Liver (tissue), 9 donors: ENCODE measurements around the gene DKK2. TPM values are rescaled to one million over a fixed set of nuclear protein-coding genes. Genes with fewer than 3 reads are reported as not detected.

Source experiments
- DNase-seq: peaks from one replicate; pipeline ENCODE4 v3.0.0-alpha.2; 2017; ENCODE audit warnings: low spot score
- H3K27ac ChIP-seq, 2 donors: one replicate each; pipeline ENCODE4 v1.7.0; 2013; ENCODE audit warnings: inconsistent platforms in 2 of 2, low read length in 2 of 2, control low read depth in 1 of 2, low read depth in 1 of 2, mild to moderate bottlenecking in 1 of 2
- H3K27me3 ChIP-seq, 4 donors: one replicate each; pipeline versions ENCODE4 v1.6.1 to v1.7.0; 2013; ENCODE audit warnings: low read length in 3 of 4, inconsistent platforms in 1 of 4, mild to moderate bottlenecking in 1 of 4, moderate library complexity in 1 of 4; ENCODE audit not compliant: control insufficient read depth in 4 of 4, insufficient read depth in 4 of 4
- H3K36me3 ChIP-seq, 4 donors: one replicate each; pipeline versions ENCODE4 v1.6.1 to v1.7.0; 2013; ENCODE audit warnings: low read length in 3 of 4, mild to moderate bottlenecking in 3 of 4, low read depth in 1 of 4, moderate library complexity in 1 of 4; ENCODE audit not compliant: control insufficient read depth in 4 of 4, insufficient read depth in 3 of 4
- H3K4me1 ChIP-seq, 4 donors: one replicate each; pipeline versions ENCODE4 v1.6.1 to v1.7.0; 2013; ENCODE audit warnings: low read length in 3 of 4, mild to moderate bottlenecking in 3 of 4, moderate library complexity in 1 of 4; ENCODE audit not compliant: control insufficient read depth in 4 of 4, insufficient read depth in 4 of 4
- H3K4me3 ChIP-seq, 3 donors: one replicate each; pipeline versions ENCODE4 v1.6.1 to v1.7.0; 2013; ENCODE audit warnings: low read length in 3 of 3, control low read depth in 1 of 3, low read depth in 1 of 3, mild to moderate bottlenecking in 1 of 3
- H3K9ac ChIP-seq, 2 donors: one replicate each; pipeline ENCODE4 v1.7.0; 2013; ENCODE audit warnings: low read length in 2 of 2, mild to moderate bottlenecking in 2 of 2, moderate library complexity in 2 of 2, control low read depth in 1 of 2, low read depth in 1 of 2
- H3K9me3 ChIP-seq, 4 donors: one replicate each; pipeline versions ENCODE4 v1.6.1 to v1.7.0; 2013; ENCODE audit warnings: low read length in 3 of 4; ENCODE audit not compliant: control insufficient read depth in 4 of 4
- EGR1 ChIP-seq, 2 donors: IDR thresholded peaks; 2 replicates each; pipeline ENCODE4 v1.6.1; 2016 to 2018; ENCODE audit warnings: antibody characterized with exemption in 2 of 2, low read depth in 2 of 2
- FOXA1 ChIP-seq: IDR thresholded peaks from 2 replicates; pipeline ENCODE4 v1.6.1; 2016; ENCODE audit warnings: antibody characterized with exemption
- GABPA ChIP-seq, 2 donors: IDR thresholded peaks in 1 of 2; conservative IDR thresholded peaks in 1 of 2; 2 replicates each; pipeline ENCODE4 v1.6.1; 2016; ENCODE audit warnings: antibody characterized with exemption in 2 of 2, mild to moderate bottlenecking in 1 of 2, moderate library complexity in 1 of 2
- HNF4A ChIP-seq, 2 donors: conservative IDR thresholded peaks; 2 replicates each; pipeline ENCODE4 v1.6.1; 2016; ENCODE audit warnings: antibody characterized with exemption in 2 of 2, mild to moderate bottlenecking in 2 of 2
- HNF4G ChIP-seq: IDR thresholded peaks from 2 replicates; pipeline ENCODE4 v1.6.1; 2016; ENCODE audit warnings: antibody characterized with exemption
- MAX ChIP-seq: IDR thresholded peaks from 2 replicates; pipeline ENCODE4 v1.6.1; 2016; ENCODE audit warnings: antibody characterized with exemption
- NR2F2 ChIP-seq: IDR thresholded peaks from 2 replicates; pipeline ENCODE4 v1.6.1; 2016; ENCODE audit warnings: antibody characterized with exemption
- RAD21 ChIP-seq, 2 donors: IDR thresholded peaks; 2 replicates each; pipeline ENCODE4 v1.6.1; 2016; ENCODE audit warnings: antibody characterized with exemption in 2 of 2, mild to moderate bottlenecking in 2 of 2
- RXRA ChIP-seq, 2 donors: IDR thresholded peaks; 2 replicates each; pipeline ENCODE4 v1.6.1; 2017 to 2018; ENCODE audit warnings: antibody characterized with exemption in 2 of 2, mild to moderate bottlenecking in 1 of 2
- SP1 ChIP-seq: IDR thresholded peaks from 2 replicates; pipeline ENCODE4 v1.6.1; 2018; ENCODE audit warnings: antibody characterized with exemption, mild to moderate bottlenecking
- TAF1 ChIP-seq: conservative IDR thresholded peaks from 2 replicates; pipeline ENCODE4 v1.6.1; 2016; ENCODE audit warnings: antibody characterized with exemption, mild to moderate bottlenecking
- YY1 ChIP-seq: IDR thresholded peaks from 2 replicates; pipeline ENCODE4 v1.6.1; 2016; ENCODE audit warnings: antibody characterized with exemption, mild to moderate bottlenecking
- ZBTB33 ChIP-seq: IDR thresholded peaks from 2 replicates; pipeline ENCODE4 v1.6.1; 2016; ENCODE audit warnings: antibody characterized with exemption
- WGBS: extraction: QIAGEN DNeasy Blood & Tissue Kit; methylation state at CpG from one replicate; pipeline ENCODE4 v1.1.7; 2013; 5-methylcytosine and 5-hydroxymethylcytosine counted together
- polyA plus RNA-seq, 2 donors: library from polyadenylated mRNA; stranded (reverse) in 1 of 2; unstranded in 1 of 2; fragments of 200-250 nt in 1 of 2; fragments of >200 nt in 1 of 2; fragmentation: Nextera tagmentation in 1 of 2; extraction: Ambion mirVana in 1 of 2; gene quantifications; one replicate each; pipeline versions ENCODE4 v1.2.1 to v1.2.3, GENCODE V29; 2013 to 2015
- total RNA-seq, 2 donors: library from RNA; depleted of rRNA; stranded (reverse); fragments of >200 nt; gene quantifications; one replicate each; pipeline ENCODE4 v1.2.3, GENCODE V29; 2014
- TF ChIP-seq, protein P1 (sequence below): IDR thresholded peaks from 2 replicates; pipeline ENCODE4 v1.6.1; 2016; ENCODE audit warnings: antibody characterized with exemption
- TF ChIP-seq, protein P2 (sequence below): fragments of 150-350 bp; IDR thresholded peaks from 2 replicates; pipeline ENCODE4 v1.5.1; 2017; ENCODE audit warnings: improper control_type of control experiment, low read depth, low read length; ENCODE audit not compliant: missing input control
- donor health status: healthy.
- donor health status: healthy.
- donor health status: healthy.
- donor health status: healthy.
- donor health status: healthy.

Gene DKK2
- total and polyA plus RNA-seq, 4 donors = 0.07 to 0.33 (median 0.21) TPM

DNA sequence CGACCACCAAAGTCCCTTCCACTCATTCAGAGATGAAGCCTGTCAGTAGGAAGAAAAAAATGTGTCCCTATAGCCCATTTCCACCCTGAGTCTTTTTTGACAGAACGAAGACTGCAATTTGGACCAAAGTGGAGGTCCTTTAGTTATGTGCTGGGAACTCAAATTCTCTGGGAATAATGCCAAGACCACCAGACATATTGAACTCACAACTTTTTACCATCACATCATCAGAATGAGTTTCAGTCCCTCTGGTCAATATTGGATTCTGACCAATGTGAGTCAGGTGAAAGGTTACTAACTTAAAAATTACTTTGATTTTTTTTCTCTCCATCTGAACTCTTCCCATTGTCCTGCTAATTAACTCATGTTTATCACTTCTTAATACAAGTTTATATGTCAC is 128.9 kb downstream of the DKK2 start:
- WGBS = 54% methylated on average over 2 of the region's 2 CpGs

GRCh38 chr4:106906728-106907127 is 129.4 kb downstream of the DKK2 start:
- TF ChIP-seq MAX (no peak), YY1 (no peak), HNF4A (conservative IDR thresholded peaks at IDR 0.05) (no peak), SP1 (no peak), RXRA (IDR thresholded peaks at IDR 0.05) (no peak), ZBTB33 (no peak), GABPA (IDR thresholded peaks at IDR 0.05 in 1 of 2, conservative IDR thresholded peaks at IDR 0.05 in 1 of 2) (no peak), FOXA1 (no peak), TAF1 (no peak), EGR1 (IDR thresholded peaks at IDR 0.05; ENCODE audit: low read depth in 2 of 2) (no peak), HNF4G (no peak), RAD21 (IDR thresholded peaks at IDR 0.05) (no peak)
- TF ChIP-seq, protein P1, sequence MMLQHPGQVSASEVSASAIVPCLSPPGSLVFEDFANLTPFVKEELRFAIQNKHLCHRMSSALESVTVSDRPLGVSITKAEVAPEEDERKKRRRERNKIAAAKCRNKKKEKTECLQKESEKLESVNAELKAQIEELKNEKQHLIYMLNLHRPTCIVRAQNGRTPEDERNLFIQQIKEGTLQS = no peak
- TF ChIP-seq, protein P2, sequence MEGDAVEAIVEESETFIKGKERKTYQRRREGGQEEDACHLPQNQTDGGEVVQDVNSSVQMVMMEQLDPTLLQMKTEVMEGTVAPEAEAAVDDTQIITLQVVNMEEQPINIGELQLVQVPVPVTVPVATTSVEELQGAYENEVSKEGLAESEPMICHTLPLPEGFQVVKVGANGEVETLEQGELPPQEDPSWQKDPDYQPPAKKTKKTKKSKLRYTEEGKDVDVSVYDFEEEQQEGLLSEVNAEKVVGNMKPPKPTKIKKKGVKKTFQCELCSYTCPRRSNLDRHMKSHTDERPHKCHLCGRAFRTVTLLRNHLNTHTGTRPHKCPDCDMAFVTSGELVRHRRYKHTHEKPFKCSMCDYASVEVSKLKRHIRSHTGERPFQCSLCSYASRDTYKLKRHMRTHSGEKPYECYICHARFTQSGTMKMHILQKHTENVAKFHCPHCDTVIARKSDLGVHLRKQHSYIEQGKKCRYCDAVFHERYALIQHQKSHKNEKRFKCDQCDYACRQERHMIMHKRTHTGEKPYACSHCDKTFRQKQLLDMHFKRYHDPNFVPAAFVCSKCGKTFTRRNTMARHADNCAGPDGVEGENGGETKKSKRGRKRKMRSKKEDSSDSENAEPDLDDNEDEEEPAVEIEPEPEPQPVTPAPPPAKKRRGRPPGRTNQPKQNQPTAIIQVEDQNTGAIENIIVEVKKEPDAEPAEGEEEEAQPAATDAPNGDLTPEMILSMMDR = no peak
- Histone ChIP-seq H3K9me3 (no peaks in the 10 kb centered on the region), H3K27me3 (no peaks in the 10 kb centered on the region), H3K36me3 (no peaks in the 10 kb centered on the region), H3K9ac (no peak overlapping the region), H3K27ac (no peak overlapping the region), H3K4me1 (no peaks in the 10 kb centered on the region), H3K4me3 (no peak overlapping the region)
- WGBS = 61% methylated on average over 1 of the region's 1 CpG
- DNase-seq = no peak

More for the DNA sequence above, 128.9 kb downstream of the DKK2 start:
- DNase-seq = no peak
- TF ChIP-seq NR2F2 = no peak
- TF ChIP-seq YY1 = no peak
- TF ChIP-seq GABPA (IDR thresholded peaks at IDR 0.05 in 1 of 2, conservative IDR thresholded peaks at IDR 0.05 in 1 of 2) = no peak
- TF ChIP-seq, protein P1 = no peak
- TF ChIP-seq RAD21 (IDR thresholded peaks at IDR 0.05) = no peak
- Histone ChIP-seq H3K9ac (no peak overlapping the region), H3K4me1 (no peaks in the 10 kb centered on the region), H3K27ac (no peak overlapping the region), H3K27me3 (no peaks in the 10 kb centered on the region), H3K9me3 (no peaks in the 10 kb centered on the region), H3K36me3 (no peaks in the 10 kb centered on the region), H3K4me3 (no peak overlapping the region)
